ENCODE data around the gene EGFL6. TPM values are rescaled to one million over a fixed set of nuclear protein-coding genes. Genes with fewer than 3 reads are reported as not detected.
A peak's percentile ranks its signal among the peaks of the same experiment; 100 is the strongest.
"Not testable (repeated sequence)": the region's sequence is repeated elsewhere in the genome, so short reads cannot be mapped to it uniquely, and the experiment has no call there.

The EGFL6 gene
- total RNA-seq, 2 experiments from 2014 or later, result 0.19 to 0.21 TPM

DNA sequence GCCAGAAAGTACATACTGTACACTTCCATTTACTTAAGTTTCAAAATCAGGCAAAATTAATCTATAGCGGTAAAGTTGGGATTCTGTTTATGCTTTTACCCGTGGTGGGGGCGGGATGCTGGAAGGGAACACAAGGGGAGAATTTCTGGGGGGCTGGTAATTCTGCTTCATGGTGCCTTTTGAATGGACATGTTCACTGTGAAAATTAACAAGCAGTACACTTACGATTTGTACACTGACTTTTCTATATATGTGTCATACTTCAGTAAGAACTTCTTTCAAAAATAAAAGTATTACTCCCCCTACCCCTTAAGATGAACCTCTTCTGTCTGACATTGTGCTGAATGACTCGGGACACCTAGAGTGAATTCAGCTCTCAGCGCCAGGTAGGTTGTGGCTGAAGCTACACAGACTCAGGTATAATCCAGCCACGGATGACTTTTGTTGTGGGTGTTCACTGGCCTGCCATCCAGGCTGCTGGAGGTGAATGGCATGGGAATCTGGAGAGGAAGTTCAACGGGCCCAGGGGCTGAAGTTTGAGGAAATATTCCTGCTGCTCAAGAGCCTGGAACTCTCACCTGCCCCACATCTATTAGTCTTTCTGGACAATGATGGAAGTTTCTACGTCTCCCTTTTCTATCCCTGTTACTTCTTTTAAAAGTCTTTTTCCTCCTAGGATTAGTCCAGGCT is 76.2 kb downstream of the EGFL6 start:
- no peaks in the 10 kb centered on the region for H3K27me3 Mint-ChIP-seq
- no peak overlapping the region for H3K4me3 Mint-ChIP-seq
- intact Hi-C loops (cut with DNase I, micrococcal nuclease), result loop anchor here (1.0 to 10.0 kb wide), 3 partner anchors 93 to 551 kb away; no protein-coding TSS in a partner anchor
- peaks cover 12% of the 10 kb centered on the region for H3K4me1 Mint-ChIP-seq
- H3K36me3 Mint-ChIP-seq (ENCODE audit: low read depth), result no peaks in the 10 kb centered on the region
- no peaks in the 10 kb centered on the region for H3K9me3 Mint-ChIP-seq (ENCODE audit: low read depth)
- no peak overlapping the region for H3K27ac Mint-ChIP-seq
- CTCF ChIA-PET, result interaction anchor here (0.6 to 4.3 kb wide), 10 partner anchors 35 to 699 kb away, joined by 3 to 54 read pairs (median 3); no protein-coding TSS in a partner anchor
- POLR2A ChIA-PET, result no interaction called here
- DNase-seq (no peak), ATAC-seq (no peak)

DNA sequence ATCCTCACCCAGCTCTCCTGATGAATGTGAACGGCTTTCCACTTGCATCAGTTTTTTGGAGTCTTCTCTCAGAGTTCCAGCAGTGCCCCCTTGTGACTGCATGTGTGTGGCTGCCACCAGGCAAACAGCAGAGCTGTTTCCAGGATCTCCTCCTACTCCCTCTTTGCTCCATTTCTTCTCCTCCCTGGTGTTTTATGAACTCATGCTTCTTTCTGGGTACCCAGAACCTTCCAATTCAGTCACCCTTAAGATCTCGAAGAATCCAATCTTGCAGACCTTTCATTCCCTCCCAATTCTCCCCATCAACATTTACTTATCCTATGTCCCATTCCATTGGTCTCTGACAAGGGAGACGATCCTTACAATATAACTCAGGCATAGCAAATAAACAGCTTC is 76.8 kb downstream of the EGFL6 start:
- CTCF ChIA-PET, result interaction anchor here (0.6 to 4.3 kb wide), 11 partner anchors 36 to 700 kb away, joined by 3 to 54 read pairs (median 3); no protein-coding TSS in a partner anchor
- Mint-ChIP-seq H3K4me1 (peaks cover 12% of the 10 kb centered on the region), H3K27me3 (no peaks in the 10 kb centered on the region), H3K9me3 (ENCODE audit: low read depth) (no peaks in the 10 kb centered on the region), H3K36me3 (ENCODE audit: low read depth) (no peaks in the 10 kb centered on the region), H3K4me3 (no peak overlapping the region), H3K27ac (no peak overlapping the region)
- intact Hi-C loops (cut with DNase I, micrococcal nuclease), result loop anchor here (1.0 to 10.0 kb wide), 3 partner anchors 94 to 551 kb away; no protein-coding TSS in a partner anchor
- peak; percentile 31 for ATAC-seq
- POLR2A ChIA-PET, result no interaction called here
- peak; percentile 68 for DNase-seq

- Mint-ChIP-seq H3K27ac (peak overlapping the region; percentile 55), H3K4me1 (peaks cover 12% of the 10 kb centered on the region), H3K27me3 (no peaks in the 10 kb centered on the region), H3K4me3 (no peak overlapping the region), H3K9me3 (ENCODE audit: low read depth) (no peaks in the 10 kb centered on the region), H3K36me3 (ENCODE audit: low read depth) (no peaks in the 10 kb centered on the region)
- DNase-seq (peak; percentile 79), ATAC-seq (peak; percentile 88)
- ChIA-PET POLR2A (no interaction called here), CTCF (interaction anchor here (4.3 kb wide), 1 partner anchor 139 kb away, joined by 54 read pairs; no protein-coding TSS in a partner anchor)
- intact Hi-C loops (cut with DNase I, micrococcal nuclease), result loop anchor here (5.0 to 10.0 kb wide), 2 partner anchors 95 to 553 kb away; no protein-coding TSS in a partner anchor
Measured at GRCh38 chrX:13647709-13648212, 78.4 kb downstream of the EGFL6 start.

DNA sequence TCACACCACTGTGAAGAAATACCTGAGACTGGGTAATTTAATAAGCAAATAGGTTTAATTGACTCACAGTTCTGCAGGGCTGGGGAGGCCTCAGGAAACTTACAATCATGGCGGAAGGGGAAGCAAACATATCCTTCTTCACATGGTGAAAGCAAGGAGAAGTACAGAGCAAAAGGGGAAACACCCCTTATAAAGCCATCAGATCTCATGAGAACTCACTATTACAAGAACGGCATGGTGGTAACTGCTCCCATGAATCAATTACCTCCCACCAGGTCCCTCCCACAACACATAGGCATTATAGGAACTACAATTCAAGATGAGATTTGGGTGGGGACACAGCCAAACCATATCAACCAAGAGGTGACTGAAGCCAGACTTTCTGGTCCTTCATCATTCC is 78.9 kb downstream of the EGFL6 start:
- not testable (repeated sequence) for H3K27me3 Mint-ChIP-seq, H3K27ac Mint-ChIP-seq

DNA sequence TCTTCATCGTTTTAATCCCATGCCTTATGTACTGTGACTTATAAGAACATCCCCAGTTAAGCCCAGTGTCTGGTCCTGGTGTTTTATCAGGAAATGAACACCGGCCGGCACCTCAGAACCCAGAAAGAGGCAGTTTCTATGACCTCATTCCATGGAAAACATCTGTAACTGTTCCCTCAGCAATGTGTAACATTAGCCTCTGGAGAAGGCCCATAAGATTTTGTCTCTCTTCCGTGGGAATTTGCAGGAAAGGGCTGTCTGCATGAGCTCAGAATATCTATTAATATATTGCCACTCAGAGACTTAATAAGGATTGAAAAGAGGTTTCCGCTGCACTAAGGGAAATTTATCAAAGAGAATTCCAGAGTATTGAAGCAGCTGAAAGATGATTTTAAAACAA is 80.4 kb downstream of the EGFL6 start:
- H3K4me1 Mint-ChIP-seq, result peaks cover 16% of the 10 kb centered on the region
- H3K36me3 Mint-ChIP-seq (ENCODE audit: low read depth), result no peaks in the 10 kb centered on the region
- ChIA-PET POLR2A (no interaction called here), CTCF (interaction anchor here (0.7 kb wide), 1 partner anchor 335 kb away, joined by 3 read pairs; no protein-coding TSS in a partner anchor)
- no peaks in the 10 kb centered on the region for H3K9me3 Mint-ChIP-seq (ENCODE audit: low read depth)
- H3K27ac Mint-ChIP-seq, result no peak overlapping the region
- H3K4me3 Mint-ChIP-seq, result no peak overlapping the region
- ATAC-seq (no peak), DNase-seq (no peak)
- H3K27me3 Mint-ChIP-seq, result no peaks in the 10 kb centered on the region
- intact Hi-C loops (cut with DNase I, micrococcal nuclease), result loop anchor here (5.0 to 10.0 kb wide), 7 partner anchors 98 to 1685 kb away; partner anchors contain the start of genes FANCB (in 1 of the 2), MOSPD2 (in 1 of the 2) and PIGA (in 1 of the 2)

More for the DNA sequence above, 78.9 kb downstream of the EGFL6 start:
- DNase-seq; H3K36me3 Mint-ChIP-seq (ENCODE audit: low read depth); H3K4me3 Mint-ChIP-seq; POLR2A ChIA-PET; H3K9me3 Mint-ChIP-seq (ENCODE audit: low read depth); ATAC-seq; CTCF ChIA-PET: not testable (repeated sequence)
- intact Hi-C loops (cut with DNase I, micrococcal nuclease), result loop anchor here (5.0 to 10.0 kb wide), 2 partner anchors 96 to 554 kb away; no protein-coding TSS in a partner anchor
- H3K4me1 Mint-ChIP-seq, result peaks cover 12% of the 10 kb centered on the region

- Mint-ChIP-seq H3K27ac (no peak overlapping the region), H3K4me1 (peaks cover 21% of the 10 kb centered on the region), H3K4me3 (no peak overlapping the region), H3K9me3 (ENCODE audit: low read depth) (no peaks in the 10 kb centered on the region), H3K36me3 (ENCODE audit: low read depth) (no peaks in the 10 kb centered on the region), H3K27me3 (no peaks in the 10 kb centered on the region)
- DNase-seq, result no peak
- ATAC-seq, result no peak
- intact Hi-C loops (cut with DNase I, micrococcal nuclease), result loop anchor here (5.0 to 10.0 kb wide), 5 partner anchors 254 to 1684 kb away; partner anchors contain the start of genes FANCB (in 1 of the 2), MOSPD2 (in 1 of the 2) and PIGA (in 1 of the 2)
- POLR2A ChIA-PET, result no interaction called here
- CTCF ChIA-PET, result interaction anchor here (0.7 kb wide), 1 partner anchor 334 kb away, joined by 3 read pairs; no protein-coding TSS in a partner anchor
Measured at GRCh38 chrX:13650318-13650717, 80.9 kb downstream of the EGFL6 start.

- Mint-ChIP-seq H3K27me3 (no peaks in the 10 kb centered on the region), H3K27ac (peak overlapping the region; percentile 9), H3K36me3 (ENCODE audit: low read depth) (no peaks in the 10 kb centered on the region), H3K4me3 (no peak overlapping the region), H3K9me3 (ENCODE audit: low read depth) (no peaks in the 10 kb centered on the region), H3K4me1 (peaks cover 19% of the 10 kb centered on the region)
- intact Hi-C loops (cut with DNase I, micrococcal nuclease), result loop anchor here (5.0 to 10.0 kb wide), 5 partner anchors 254 to 1684 kb away; partner anchors contain the start of genes FANCB (in 1 of the 2), MOSPD2 (in 1 of the 2) and PIGA (in 1 of the 2)
- ATAC-seq, result no peak
- ChIA-PET CTCF (no interaction called here), POLR2A (no interaction called here)
- DNase-seq, result no peak
Measured at GRCh38 chrX:13651150-13651549, 81.7 kb downstream of the EGFL6 start.

DNA sequence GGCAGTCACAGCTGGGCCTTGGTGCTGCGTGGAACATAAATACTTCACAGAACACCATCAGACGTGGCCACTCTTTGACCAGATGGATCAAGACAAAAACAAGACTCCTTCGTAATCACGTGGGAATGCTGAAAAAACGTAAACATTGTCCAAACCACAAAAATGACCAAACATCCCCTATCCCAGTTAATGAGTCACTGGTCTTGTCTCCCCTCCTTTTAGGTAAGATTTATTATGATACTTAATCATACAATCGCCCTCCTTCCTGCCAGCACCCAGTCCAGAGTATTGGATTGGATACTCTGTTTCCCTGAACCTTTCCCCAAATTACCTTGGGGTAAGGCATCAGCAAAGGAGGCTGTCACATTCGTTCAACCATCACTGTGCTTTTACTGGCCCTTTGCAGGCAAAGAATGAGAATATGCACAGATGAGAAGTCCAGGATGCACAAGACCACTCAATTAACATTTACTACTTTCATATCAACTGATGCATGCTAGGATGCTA is 82.9 kb downstream of the EGFL6 start:
- H3K27me3 Mint-ChIP-seq, result no peaks in the 10 kb centered on the region
- H3K9me3 Mint-ChIP-seq (ENCODE audit: low read depth), result no peaks in the 10 kb centered on the region
- intact Hi-C loops (cut with DNase I, micrococcal nuclease), result loop anchor here (2.0 to 10.0 kb wide), 7 partner anchors 252 to 1682 kb away; partner anchors contain the start of genes FANCB (in 1 of the 2), GEMIN8 (in 1 of the 2), MOSPD2 (in 1 of the 2) and PIGA (in 1 of the 2)
- no peak for DNase-seq
- peak overlapping the region; percentile 88 for H3K27ac Mint-ChIP-seq
- H3K4me3 Mint-ChIP-seq, result peak overlapping the region; percentile 81
- no peaks in the 10 kb centered on the region for H3K36me3 Mint-ChIP-seq (ENCODE audit: low read depth)
- CTCF ChIA-PET, result interaction anchor here (0.6 to 1.6 kb wide), 3 partner anchors 91 to 111 kb away, joined by 3 to 4 read pairs (median 3); no protein-coding TSS in a partner anchor
- ATAC-seq, result no peak
- H3K4me1 Mint-ChIP-seq, result peaks cover 19% of the 10 kb centered on the region
- POLR2A ChIA-PET, result interaction anchor here (0.7 kb wide), 2 partner anchors 17 to 37 kb away, joined by 3 to 4 read pairs; partner anchors contain the start of gene RAB9A

- ChIA-PET CTCF (interaction anchor here (0.6 to 1.6 kb wide), 6 partner anchors 90 to 707 kb away, joined by 3 to 5 read pairs (median 4); no protein-coding TSS in a partner anchor), POLR2A (interaction anchor here (0.7 kb wide), 1 partner anchor 36 kb away, joined by 3 read pairs; the partner anchor contains the start of gene RAB9A)
- peak within 1 kb of the TSS; percentile 90 for H3K27ac Mint-ChIP-seq
- peak within 1 kb of the TSS; percentile 81 for H3K4me3 Mint-ChIP-seq
- H3K27me3 Mint-ChIP-seq, result no peaks in the 10 kb centered on the region
- DNase-seq (peak; percentile 96), ATAC-seq (peak; percentile 96)
- intact Hi-C loops (cut with DNase I, micrococcal nuclease), result loop anchor here (1.0 to 10.0 kb wide), 11 partner anchors 16 to 1682 kb away; partner anchors contain the start of genes GEMIN8 (in 2 of the 2), OFD1 (in 2 of the 2), TRAPPC2 (in 2 of the 2) and FANCB (in 1 of the 2)
- peaks cover 13% of the 10 kb centered on the region for H3K4me1 Mint-ChIP-seq
- no peaks in the 10 kb centered on the region for H3K36me3 Mint-ChIP-seq (ENCODE audit: low read depth)
- H3K9me3 Mint-ChIP-seq (ENCODE audit: low read depth), result no peaks in the 10 kb centered on the region
Measured at GRCh38 chrX:13652850-13653693, 83.7 kb downstream of the EGFL6 start, which contains the start of gene TCEANC. TSS of gene TCEANC (plus strand) at chrX:13653141. CDS start at chrX:13662509, 9,368 bp downstream.

- DNase-seq (no peak), ATAC-seq (no peak)
- ChIA-PET CTCF (interaction anchor here (1.0 to 1.6 kb wide), 3 partner anchors 92 to 708 kb away, joined by 3 to 5 read pairs (median 3); no protein-coding TSS in a partner anchor), POLR2A (no interaction called here)
- no peaks in the 10 kb centered on the region for H3K9me3 Mint-ChIP-seq (ENCODE audit: low read depth)
- intact Hi-C loops (cut with DNase I, micrococcal nuclease), result loop anchor here (5.0 to 10.0 kb wide), 5 partner anchors 251 to 1681 kb away; partner anchors contain the start of genes FANCB (in 1 of the 2), MOSPD2 (in 1 of the 2) and PIGA (in 1 of the 2)
- no peaks in the 10 kb centered on the region for H3K36me3 Mint-ChIP-seq (ENCODE audit: low read depth)
- H3K27me3 Mint-ChIP-seq, result no peaks in the 10 kb centered on the region
- no peak overlapping the region for H3K4me3 Mint-ChIP-seq
- H3K27ac Mint-ChIP-seq, result peak overlapping the region; percentile 90
- H3K4me1 Mint-ChIP-seq, result peaks cover 14% of the 10 kb centered on the region
Measured at GRCh38 chrX:13654116-13654515, 84.7 kb downstream of the EGFL6 start.

Measured in activated CD4-positive, alpha-beta T cell treated with anti-CD3 and anti-CD28 coated beads for 36 hours (primary cell).